Measurements from ENCODE around the gene ENTREP1.
"Not testable (repeated sequence)": the region's sequence is repeated elsewhere in the genome, so short reads cannot be mapped to it uniquely, and the experiment has no call there.

ENTREP1 gene, protein sequence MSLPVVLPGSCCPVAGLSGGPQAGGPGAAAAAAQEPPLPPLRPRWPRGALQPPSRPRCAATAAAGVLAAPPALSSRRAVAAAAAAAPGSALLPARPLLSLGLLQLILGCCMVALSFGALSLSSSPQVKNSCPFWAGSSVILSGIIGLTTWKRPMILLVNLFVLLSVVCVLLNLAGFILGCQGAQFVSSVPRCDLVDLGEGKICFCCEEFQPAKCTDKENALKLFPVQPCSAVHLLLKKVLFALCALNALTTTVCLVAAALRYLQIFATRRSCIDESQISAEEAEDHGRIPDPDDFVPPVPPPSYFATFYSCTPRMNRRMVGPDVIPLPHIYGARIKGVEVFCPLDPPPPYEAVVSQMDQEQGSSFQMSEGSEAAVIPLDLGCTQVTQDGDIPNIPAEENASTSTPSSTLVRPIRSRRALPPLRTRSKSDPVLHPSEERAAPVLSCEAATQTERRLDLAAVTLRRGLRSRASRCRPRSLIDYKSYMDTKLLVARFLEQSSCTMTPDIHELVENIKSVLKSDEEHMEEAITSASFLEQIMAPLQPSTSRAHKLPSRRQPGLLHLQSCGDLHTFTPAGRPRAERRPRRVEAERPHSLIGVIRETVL

DNA sequence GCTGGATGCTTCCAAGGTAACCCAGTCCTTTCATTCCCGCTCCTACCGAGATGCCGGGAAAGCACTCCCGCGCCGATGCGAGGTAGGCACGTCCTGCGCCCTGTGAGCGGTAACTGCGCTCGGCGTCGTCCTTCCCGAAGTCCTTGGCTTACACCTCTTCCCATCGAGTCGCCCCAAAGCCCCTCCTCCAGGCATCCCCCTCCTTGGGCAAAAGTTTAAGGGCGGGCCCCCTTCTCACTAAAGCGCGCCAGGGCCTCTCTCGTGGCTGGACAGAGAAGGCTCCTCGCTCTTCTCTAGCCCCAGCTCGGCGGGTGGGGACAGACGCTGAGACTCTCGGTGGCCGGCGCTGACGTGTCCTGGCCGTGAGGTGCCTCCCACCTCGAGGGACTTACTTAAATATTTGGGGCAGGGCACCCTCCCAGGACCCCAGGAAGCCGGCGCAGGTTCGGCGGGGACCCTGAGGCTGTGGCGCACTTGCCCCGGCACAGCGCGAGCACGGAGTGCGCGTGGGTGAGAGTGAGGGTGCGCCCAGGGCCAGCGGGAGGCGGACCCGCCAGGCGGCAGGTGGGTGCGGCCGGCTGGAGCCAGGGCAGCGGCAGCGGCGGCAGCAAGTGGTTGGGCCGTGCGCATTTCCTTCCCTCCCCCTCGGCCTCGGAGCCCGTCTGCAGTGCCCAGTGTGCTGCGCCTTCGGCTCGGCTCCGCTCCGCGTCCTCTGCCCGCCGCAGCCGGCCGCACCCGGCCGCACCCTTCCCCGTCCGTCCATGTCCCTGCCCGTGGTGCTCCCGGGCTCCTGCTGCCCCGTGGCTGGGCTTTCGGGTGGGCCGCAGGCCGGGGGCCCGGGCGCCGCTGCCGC lies at the start of gene ENTREP1:
Gene ENTREP1 (plus strand): TSS at position 667 of the 853 bp plus-strand sequence. CDS start 95 bp downstream, at position 762.
- H3K27ac ChIP-seq: no peak within 1 kb of the TSS
- peak; percentile 29 for DNase-seq (ENCODE audit: low read depth, low spot score)

DNA sequence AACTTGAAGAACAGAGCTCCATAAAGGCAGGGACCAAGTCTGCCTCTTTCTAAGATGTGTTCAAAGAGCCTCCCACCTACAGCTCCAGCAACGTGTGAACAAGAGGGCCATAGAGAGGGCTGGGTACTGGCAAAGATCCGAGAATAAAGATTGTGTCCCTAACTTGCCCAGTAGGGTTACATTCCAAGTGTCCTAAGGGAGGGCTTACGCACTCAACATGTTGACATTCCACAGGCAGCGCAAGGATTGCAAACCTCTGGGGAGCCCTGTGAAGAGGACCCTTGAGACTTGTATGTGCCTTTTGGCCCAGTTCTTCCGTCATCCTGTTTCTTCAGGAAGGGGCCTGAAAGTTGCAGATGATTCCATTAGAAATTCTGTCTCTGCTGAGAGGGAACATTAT lies 48.2 kb upstream of the ENTREP1 start:
- H3K27ac ChIP-seq: no peak overlapping the region
- no peak for DNase-seq (ENCODE audit: low read depth, low spot score)

DNA sequence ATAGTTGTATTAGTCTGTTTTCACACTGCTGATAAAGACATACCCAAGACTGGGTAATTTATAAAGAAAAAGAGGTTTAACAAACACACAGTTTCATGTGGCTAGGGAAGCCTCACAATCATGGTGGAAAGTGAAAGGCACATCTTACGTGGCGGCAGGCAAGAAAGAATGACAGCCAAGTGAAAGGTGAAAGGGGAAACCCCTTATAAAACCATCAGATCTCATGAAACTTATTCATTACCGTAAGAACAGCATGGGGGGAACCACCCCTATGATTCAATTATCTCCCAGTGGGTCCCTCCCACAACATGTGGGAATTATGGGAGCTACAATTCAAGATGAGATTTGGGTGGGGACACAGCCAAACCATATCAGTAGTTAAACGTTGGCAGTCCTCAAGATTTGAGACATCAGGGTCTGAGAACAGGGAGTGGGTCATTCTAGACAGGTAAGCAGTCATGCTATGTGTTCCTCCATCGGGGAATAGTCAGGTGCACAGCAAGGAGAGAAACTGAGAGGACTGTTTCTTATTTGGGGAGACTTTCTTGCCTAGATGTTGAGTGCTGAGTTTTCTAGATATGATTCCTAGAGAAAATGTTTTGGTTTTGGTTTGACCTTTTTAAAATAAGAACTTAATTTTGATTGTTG lies 45.8 kb upstream of the ENTREP1 start:
- DNase-seq (ENCODE audit: low read depth, low spot score): no peak
- H3K27ac ChIP-seq: no peak overlapping the region

DNA sequence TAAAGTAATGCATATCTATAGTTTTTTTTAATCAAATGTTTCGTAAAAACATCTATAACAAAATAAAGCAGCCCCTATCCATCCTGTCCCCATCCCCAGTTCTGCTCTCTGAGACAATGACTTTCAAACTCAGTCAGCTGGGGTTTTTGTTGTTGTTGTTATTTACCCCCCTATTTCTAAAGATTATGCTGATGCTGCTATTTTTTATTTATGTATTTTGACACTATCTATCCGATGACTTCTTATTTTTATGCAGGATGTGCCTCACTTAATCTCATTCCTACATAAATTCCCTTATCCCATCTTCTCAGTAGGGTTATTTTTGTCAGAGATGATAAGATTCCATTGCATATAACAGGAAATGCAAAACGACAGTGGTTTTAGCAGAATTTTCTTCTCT lies 45.3 kb upstream of the ENTREP1 start:
- H3K27ac ChIP-seq: no peak overlapping the region
- no peak for DNase-seq (ENCODE audit: low read depth, low spot score)

DNA sequence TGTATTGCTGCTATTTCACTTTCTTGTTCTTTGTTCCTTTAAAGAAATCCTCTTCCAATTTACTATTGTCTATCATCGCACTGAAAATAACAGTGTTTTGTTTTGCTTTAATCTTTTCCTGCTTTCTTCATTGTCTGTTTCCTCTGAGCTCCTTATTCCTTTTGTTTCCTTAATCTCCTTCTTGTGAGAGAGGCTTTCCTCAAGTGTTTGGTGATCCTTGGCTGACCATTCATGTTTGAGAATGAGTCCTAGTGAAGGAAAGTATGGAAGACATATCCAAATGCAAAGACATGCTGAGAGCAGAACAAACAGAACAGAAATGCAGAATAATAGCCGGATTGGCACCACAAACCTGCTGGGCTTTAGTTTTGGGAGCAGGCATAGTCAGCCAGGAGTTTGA lies 42.0 kb upstream of the ENTREP1 start:
- no peak for DNase-seq (ENCODE audit: low read depth, low spot score)
- no peak overlapping the region for H3K27ac ChIP-seq

DNA sequence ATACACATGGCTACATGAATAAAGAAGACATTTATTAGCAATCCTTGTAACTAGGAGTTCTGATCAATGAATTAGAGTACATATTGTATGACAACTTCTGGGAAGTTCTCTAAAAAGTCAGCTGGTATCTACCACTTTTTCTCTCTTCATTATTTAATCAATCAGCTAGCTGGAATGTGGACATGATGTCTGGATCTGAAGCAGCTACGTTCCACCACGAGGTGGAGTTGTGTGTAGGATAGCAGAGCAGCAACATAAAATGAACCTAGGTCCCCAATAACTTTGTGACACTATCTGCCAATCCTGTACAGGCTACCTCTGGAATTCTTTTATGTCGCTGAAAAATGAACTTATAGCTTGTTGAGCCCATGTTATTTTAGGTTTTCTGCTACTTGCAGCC lies 32.9 kb upstream of the ENTREP1 start:
- no peak overlapping the region for H3K27ac ChIP-seq
- no peak for DNase-seq (ENCODE audit: low read depth, low spot score)

DNA sequence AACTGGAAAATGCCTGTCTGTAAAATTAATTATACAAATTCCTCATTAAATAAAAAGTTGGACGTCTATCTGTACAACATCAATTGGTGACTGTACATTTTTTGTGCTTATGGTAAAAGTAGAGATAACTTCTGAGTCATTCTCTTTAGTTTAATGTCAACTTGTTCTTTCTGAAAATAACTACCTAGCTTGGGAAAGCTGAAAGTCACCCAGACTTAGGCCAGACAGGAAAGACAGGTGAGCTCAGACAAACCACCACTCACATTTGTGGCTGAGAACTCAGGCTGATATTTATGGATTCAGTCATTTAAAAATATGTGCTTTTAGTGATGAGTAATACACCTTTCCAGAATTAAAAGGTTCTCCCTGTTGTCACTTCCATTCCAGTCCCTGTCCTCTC lies 31.9 kb upstream of the ENTREP1 start:
- no peak overlapping the region for H3K27ac ChIP-seq
- no peak for DNase-seq (ENCODE audit: low read depth, low spot score)

DNA sequence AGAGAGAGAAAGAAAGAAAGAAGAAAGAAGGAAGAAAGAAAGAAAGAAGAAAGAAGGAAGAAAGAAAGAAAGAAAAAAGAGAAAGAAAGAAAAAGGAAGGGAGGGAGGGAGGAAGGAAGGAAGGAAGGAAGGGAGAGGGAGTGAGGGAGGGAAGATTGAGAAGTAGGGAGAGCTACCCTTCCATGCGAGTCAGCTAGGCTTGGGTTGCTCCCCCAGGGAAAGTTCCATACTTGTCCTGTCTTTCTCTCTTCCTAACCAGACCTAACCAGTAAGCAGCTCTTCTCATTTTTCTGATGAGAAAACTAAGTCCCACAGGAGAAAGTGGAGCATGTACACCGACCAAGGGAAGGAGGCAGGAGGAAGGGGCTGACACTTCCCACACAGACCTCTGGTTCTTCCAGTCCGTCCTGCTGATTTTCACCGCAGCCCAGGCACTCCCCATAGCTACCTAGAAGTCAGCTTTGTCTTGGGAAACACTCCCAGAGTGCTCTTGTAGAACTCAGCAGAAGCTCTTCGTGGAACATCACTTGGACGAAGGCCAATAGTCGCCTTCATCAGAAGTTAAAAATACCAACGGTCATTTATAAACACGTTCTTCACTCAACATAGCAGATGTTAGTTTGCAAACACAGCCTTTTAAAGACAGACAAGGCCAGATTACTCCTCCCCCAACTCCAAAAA lies 29.0 kb upstream of the ENTREP1 start:
- DNase-seq (ENCODE audit: low read depth, low spot score): no peak
- H3K27ac ChIP-seq: no peak overlapping the region

DNA sequence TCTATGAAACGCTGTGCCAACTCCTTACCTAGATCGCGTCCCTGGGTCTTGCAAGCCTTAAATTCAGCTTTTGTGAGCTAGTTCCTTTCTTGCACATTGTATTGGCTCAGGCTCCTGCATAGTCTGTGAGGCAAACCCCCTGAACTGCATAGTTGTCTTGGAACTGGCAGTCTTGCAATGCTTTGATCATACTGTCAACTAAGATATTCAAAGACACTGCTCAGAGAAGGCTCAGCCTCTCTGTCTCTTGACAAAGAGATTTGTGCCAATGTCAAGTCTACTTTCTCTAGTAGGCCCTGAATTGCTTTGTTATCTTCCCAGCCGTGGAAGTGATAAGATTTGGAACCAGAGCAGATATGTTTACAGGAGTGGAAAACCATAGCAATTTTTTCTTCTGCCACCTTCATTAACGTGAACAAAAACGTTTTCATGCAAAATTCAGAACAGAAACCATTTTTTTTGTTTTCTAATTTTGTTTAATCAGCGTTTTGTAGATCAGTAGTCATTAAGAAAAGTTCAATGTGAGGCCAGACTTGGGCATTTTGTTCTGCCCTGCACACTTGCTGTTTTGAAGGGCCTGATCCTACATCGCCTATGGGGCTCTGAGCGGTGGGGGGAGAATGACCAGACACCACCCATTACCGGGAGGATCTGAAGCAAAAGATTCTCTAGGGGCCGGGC lies 27.6 kb upstream of the ENTREP1 start:
- no peak for DNase-seq (ENCODE audit: low read depth, low spot score)
- H3K27ac ChIP-seq: no peak overlapping the region

DNA sequence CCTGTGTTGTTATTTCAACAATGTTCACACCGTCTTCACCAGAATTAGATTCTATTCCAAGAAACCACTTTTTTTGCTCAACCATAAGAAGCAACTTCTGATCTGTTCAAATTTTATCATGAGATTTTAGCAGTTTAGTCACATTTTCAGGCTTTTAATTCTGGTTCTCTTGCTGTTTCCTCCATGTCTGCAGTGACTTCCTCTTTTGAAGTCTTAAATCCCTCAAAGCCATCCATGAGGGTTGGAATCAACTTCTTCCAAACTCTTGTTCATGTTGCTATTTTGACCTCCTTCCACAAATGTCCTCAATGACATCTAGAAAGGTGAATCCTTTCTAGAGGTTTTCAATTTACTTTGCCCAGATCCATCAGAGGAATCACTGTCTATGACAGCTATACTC lies 25.7 kb upstream of the ENTREP1 start:
- no peak overlapping the region for H3K27ac ChIP-seq
- no peak for DNase-seq (ENCODE audit: low read depth, low spot score)

DNA sequence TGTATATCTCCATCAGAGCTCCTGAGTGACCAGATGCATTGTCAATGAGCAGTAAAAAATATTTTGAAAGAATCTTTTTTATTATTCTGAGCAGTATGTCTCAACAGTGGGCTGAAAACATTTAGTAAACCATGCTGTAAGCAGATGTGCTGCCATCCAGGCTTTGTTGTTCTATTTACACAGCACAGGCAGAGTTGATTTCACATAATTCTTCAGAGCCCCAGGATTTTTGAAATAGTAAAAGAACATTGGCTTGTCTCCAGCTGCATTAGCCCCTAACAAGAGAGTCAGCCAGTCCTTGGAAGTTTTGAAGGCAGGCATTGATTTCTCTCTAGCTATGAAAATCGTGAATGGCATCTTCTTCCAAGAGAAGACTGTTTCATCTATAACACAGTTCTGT lies 25.2 kb upstream of the ENTREP1 start:
- no peak for DNase-seq (ENCODE audit: low read depth, low spot score)
- no peak overlapping the region for H3K27ac ChIP-seq

DNA sequence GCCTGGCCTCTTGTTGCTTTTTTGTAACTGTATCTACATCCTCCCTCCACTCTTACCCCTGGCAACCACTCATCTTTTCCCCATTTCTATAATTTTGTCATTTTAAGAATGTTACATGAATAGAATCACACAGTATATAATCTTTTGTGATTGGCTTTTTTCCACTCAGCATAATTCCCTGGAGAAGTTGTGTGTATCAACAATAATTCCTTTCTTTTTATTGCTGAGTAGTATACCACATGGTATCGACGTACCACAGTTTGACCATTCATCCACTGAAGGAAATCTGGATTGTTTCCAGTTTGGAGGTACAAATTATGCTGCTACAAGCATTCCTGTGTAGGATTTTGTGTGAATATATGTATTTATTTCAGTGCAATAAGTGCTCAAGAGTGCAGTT lies 21.7 kb upstream of the ENTREP1 start:
- H3K27ac ChIP-seq: no peak overlapping the region
- DNase-seq (ENCODE audit: low read depth, low spot score): no peak

DNA sequence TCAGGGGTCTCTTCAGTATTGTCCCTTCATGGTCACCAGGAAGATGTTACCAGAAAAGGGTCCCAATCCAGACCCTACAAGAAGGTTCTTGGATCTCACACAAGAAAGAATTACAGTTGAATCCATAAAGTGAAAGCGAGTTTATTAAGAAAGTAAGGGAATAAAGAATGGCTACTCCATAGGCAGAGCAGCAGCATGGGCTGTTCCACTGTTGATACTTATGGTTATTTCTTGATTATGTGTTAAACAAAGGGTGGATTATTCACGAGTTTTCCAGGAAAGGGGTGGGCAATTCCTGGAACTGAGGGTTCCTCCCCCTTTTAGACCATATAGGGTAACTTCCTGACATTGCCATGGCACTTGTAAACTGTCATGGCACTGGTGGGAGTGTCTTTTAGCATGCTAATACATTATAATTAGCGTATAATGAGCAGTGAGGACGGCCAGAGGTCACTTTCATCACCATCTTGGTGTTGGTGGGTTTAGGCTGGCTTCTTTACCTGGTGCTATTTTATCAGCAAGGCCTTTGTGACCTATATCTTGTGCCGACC lies 18.0 kb upstream of the ENTREP1 start:
- not testable (repeated sequence) for H3K27ac ChIP-seq; DNase-seq (ENCODE audit: low read depth, low spot score)

DNA sequence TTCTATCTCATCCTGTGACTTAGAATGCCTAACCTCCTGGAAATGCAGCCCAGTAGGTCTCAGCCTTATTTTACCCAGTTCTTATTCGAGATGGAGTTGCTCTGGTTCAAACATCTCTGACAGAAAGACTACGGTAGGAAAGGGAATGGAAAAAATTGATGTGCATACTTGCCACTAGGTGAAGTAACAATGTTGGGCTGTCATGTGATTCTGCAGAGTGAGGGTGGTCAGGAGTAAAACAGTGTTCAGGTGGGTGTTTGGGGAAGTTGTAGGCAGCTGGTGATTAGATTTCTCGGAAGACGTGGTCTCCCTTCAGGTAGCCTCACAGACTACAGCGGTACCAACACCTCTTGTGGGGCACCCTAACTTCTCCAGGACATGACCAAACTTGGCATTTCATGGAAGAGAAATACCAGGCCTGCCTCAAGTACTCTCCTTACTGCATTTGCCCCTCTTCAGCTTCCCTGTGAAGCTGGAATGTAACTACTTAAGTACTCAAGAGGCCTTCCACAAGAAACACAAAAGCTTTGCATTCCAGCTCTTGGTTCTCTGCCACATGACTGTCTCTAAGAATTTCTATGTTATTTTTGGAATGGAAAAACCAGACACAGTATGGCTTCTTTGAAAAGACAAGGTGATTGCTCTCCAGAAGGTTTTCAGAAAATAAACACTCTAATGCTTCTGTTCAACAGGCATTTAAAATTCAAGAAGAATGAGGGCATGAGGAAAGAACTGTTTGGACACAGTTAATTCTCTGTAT lies 17.4 kb upstream of the ENTREP1 start:
- DNase-seq (ENCODE audit: low read depth, low spot score): no peak
- no peak overlapping the region for H3K27ac ChIP-seq

DNA sequence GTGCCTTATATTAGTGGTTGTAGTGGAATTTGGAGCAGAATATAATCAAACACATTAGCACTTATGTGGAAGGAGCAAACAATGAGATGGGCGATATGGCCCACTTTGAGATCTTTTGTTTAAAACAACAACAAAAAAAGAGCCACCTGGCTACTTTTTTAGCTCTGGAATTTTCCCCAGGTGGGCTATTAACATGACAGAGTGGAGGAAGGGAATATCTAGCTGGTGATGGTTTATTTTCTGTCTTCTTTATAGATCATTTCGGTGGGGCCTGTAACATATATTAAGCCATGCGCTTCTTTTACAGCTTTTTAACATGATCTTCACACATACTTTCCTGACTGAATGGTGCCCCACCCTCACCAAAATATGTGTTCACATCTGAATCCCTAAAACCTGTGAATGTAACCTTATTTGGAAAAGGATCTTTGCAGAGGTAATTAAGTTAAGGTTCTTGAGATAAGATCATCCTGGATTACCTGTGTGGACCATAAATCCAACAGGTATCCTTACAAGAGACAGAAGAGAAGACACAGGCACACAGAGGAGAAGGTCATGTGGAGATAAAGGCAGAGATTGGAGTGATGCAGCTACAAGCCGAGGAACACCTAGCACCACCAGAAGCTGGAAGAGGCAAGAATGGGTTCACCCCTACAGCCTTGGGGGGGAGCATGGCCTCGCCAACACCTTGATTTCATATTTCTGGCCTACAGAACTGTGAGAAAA lies 16.6 kb upstream of the ENTREP1 start:
- no peak for DNase-seq (ENCODE audit: low read depth, low spot score)

DNA sequence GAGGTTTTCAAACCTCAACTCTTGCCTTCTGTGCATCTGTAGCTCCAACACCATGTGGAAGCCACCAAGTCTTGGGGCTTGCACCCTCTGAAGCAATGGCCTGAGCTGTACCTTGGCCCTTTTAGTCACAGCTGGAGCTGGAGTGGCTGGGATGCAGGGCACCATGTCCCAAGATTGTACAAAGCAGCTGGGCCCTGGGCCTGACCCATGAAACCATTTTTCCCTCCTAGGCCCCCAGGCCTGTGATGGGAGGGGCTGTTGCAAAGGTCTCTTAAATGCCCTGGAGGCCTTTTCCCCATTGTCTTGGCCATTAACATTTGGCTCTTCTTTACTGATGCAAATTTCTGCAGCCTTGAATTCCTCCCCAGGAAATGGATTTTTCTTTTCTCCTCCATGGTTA lies 11.8 kb upstream of the ENTREP1 start:
- no peak overlapping the region for H3K27ac ChIP-seq
- DNase-seq (ENCODE audit: low read depth, low spot score): no peak

More for the DNA sequence above, 16.6 kb upstream of the ENTREP1 start:
- no peak overlapping the region for H3K27ac ChIP-seq

DNA sequence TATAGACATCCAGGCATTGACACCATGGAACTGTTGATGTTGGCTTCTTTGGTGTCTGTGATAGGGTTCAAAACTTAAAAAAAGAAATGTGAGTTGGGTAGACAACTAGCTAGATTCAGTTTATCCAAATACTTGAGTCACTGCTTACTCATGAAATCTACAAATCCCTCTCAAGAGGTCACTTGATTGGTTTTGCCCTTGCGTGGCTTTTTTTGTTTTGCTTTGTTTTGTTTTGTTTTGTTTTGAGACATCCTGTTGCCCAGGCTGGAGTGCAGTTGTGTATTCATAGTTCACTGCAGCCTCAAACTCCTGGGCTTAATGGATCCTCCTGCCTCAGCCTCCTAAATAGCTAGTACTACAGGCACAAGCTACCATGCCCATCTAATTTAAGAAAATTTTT lies 10.5 kb upstream of the ENTREP1 start:
- H3K27ac ChIP-seq: no peak overlapping the region
- no peak for DNase-seq (ENCODE audit: low read depth, low spot score)

DNA sequence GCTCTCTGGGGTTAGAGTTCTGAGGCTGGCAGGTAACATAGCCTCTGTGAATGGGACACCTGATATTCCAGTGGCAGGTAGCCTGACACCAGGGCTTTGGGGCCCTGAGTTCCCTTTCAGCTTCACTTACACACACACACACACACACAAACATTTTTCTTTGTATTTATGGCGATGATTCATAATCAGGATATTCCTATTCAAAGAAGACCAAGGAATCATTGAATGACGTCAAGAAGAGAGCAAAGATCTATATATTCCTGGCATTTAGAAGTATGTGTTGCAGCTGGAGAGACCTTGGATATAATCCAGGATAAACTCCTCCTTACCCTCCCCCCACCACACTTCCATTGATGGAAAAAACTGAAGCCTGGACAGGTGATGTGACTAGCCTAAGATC lies 7.9 kb upstream of the ENTREP1 start:
- DNase-seq (ENCODE audit: low read depth, low spot score): peak; percentile 27
- no peak overlapping the region for H3K27ac ChIP-seq
